ENCODE results near the gene CSNK1D.
"Not testable (repeated sequence)": the region's sequence is repeated elsewhere in the genome, so short reads cannot be mapped to it uniquely, and the experiment has no call there.

CSNK1D gene

DNA sequence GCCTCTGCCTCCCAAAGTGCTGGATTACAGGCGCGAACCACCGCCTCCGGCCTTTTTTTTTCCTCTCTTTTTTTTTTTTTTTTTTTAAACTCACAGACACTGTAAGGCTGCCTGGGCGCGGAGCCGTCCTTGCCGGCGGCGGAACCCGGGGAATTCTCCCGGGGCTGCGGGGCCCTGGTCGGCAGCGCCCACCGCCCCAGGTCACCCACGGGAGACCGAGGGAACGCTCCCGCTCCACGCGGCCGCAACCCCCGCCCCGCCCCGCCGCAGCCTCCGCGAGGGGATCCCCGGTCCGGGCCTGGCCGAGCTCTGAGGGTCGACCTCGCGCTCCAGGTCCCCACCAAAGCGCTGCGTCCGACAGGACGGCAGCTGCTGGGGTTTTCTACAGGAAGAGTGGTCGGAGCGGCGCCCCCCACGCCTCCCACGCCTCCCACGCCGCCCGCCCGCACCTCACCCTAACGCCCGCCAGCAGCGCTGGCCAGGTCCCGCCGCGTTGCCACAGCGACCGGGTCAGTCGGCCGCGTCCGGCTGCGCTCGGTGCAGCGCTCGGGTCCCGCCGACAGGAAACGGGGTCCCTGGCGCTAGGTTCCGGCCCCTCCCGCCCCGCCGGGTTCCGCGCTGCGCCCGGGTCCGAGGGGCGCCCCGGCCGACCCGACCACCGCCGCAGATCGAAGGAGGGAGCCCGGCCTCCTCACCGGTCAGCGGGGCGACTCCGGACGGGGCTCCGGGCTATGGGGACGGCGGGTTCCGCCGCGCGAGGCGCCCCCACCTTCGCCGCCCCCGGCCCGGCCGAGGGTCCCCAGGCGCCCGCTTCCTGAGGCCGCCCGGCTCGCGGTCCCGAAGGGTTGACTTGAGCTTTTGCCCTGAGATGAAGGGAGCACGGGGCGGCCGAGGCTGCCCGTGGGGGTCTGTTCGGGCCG is 60.9 kb downstream of the CSNK1D start, which contains the start of gene CCDC57:
CCDC57 (minus strand) TSS at position 512 of the 920 bp plus-strand sequence. CDS start 10,898 bp downstream, outside the sequence.
- no peak for TF ChIP-seq CTCF (IDR thresholded peaks at IDR 0.05; ENCODE audit: low read depth, low read length)
- DNase-seq (ENCODE audit: extremely low read depth, low read depth): no peak

DNA sequence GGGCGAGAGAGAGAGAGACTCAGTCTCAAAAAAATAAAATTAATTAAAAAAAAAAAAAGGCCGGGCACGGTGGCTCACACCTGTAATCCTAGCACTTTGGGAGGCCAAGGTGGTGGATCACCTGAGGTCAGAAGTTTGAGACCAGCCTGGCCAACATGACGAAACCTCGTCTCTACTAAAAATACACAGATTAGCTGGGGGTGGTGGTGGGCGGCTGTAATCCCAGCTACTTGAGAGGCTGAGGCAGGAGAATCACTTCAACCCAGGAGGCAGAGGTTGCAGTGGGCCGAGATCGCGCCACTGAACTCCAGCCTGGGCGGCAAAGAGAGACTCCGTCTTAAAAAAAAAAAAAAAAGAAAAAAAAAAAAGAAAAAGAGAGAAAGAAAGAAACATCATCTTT is 62.8 kb downstream of the CSNK1D start:
- DNase-seq (ENCODE audit: extremely low read depth, low read depth): not testable (repeated sequence)

GRCh38 chr17:82205720-82206508 is 67.6 kb downstream of the CSNK1D start:
- peak; percentile 71 for DNase-seq (ENCODE audit: extremely low read depth, low read depth)
- peak; percentile 86 for TF ChIP-seq CTCF (IDR thresholded peaks at IDR 0.05; ENCODE audit: low read depth, low read length)

DNA sequence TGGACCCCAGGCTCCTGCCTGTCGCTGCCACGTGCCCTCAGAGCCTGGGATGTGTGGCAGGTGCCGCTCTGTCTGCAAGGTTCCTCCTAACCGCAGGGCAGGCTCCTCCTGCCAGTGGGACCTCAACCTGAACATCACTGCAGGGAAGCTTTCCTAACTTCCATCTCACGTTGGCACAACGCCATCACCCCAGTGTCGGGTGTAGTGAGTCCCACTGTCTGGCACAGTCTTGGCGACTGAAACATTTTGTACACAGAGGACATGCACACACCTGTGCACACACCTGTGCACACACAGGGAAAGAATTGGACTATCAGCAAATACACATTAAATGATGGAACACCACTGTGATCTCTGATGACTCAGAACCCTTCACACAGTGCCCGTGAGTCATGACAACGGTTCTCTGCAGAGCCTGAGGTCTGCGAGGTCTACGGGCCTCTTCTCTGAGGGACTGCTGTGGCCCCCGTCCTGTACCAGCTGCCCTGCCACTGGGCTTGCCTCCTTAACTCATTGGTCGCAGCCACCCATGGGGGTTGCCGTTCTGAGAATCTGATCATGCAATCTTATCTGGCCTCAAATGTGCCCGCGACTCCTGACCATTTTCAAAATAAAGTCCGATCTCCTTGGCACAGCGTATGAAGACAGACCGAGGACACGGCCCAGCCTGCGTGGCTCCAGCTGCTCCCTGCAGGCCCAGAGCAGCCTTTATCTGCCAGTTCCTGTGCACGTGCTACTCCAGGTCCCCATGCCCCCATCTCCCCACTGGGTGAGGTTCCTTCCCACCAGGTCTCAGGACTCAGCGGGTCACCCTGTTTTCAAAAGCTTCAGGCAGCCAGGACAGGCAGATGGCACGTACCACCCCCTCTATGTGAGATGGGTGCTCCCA is 68.4 kb downstream of the CSNK1D start:
- no peak for DNase-seq (ENCODE audit: extremely low read depth, low read depth)
- no peak for TF ChIP-seq CTCF (IDR thresholded peaks at IDR 0.05; ENCODE audit: low read depth, low read length)

DNA sequence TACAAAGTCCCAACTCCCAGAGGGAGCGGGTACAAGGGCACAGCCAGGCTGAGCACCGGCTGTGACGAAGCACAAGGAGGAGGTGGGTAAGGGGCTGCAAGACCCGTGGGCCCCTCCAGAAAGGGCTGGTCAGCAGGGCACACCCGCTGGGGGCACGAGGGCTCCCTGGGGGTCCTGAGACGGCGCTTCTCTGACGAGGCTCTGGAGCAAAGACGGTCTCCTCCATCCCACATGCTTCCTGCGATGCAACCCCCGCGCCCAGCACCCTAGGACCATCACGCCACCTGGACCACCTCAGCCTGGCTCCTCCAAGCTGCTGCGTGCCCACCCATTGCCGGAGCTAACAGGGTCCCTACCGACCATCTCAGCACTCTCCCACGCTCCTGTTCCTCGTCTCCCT is 69.6 kb downstream of the CSNK1D start:
- no peak for TF ChIP-seq CTCF (IDR thresholded peaks at IDR 0.05; ENCODE audit: low read depth, low read length)
- DNase-seq (ENCODE audit: extremely low read depth, low read depth): no peak

DNA sequence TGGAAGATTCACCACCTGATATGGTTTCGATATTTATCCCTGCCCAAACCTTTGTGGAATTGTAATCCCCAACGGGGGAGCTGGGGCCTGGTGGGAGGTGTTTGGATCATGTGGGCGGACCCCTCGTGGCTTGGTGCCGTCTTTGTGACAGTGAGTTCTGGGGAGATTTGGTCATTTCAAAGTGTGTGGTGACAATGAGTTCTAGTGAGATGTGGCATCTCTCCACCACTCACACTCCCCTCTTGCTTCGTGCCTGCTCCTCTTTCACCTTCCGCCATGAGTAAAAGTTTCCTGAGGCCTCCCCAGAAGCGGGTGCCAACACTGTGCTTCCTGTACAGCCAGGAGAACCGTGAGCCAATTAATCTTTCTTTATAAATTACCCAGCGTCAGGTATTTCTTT is 70.5 kb downstream of the CSNK1D start:
- TF ChIP-seq CTCF (IDR thresholded peaks at IDR 0.05; ENCODE audit: low read depth, low read length): no peak

GRCh38 chr17:82201498-82201910 is 72.0 kb downstream of the CSNK1D start:
- no peak for TF ChIP-seq CTCF (IDR thresholded peaks at IDR 0.05; ENCODE audit: low read depth, low read length)
- no peak for DNase-seq (ENCODE audit: extremely low read depth, low read depth)

More for the DNA sequence above, 70.5 kb downstream of the CSNK1D start:
- no peak for DNase-seq (ENCODE audit: extremely low read depth, low read depth)
